Activated B cell treated with CpG ODN at 0.5 μM for 24 hours (primary cell): ENCODE data around the gene TP73. TPM values are rescaled to one million over a fixed set of nuclear protein-coding genes. Genes with fewer than 3 reads are reported as not detected.

Experiments
- ATAC-seq: fragments of 200-7000 bp; cut with Tn5 transposase; one replicate; pipeline ENCODE4 v1.10.0; 2021; ENCODE audit warnings: low read depth, mild to moderate bottlenecking, moderate library complexity
- CTCF ChIA-PET: fragments of 350-600 bp; sonication (Branson Sonifier 250); formaldehyde crosslinking; loops from one replicate; lab custom pipeline; 2021; ENCODE audit warnings: antibody characterized with exemption; lab: Charles Lee
- POLR2A ChIA-PET: fragments of 350-600 bp; sonication (Branson Sonifier 250); formaldehyde crosslinking; loops from one replicate; lab custom pipeline; 2021; ENCODE audit warnings: antibody characterized with exemption; lab: Charles Lee
- DNase-seq: peaks from one replicate; pipeline ENCODE4 v3.0.0; 2022
- H3K27ac Mint-ChIP-seq: one replicate; pipeline ENCODE4 v1.8.0; 2020; ENCODE audit warnings: mixed read lengths
- H3K27me3 Mint-ChIP-seq: one replicate; pipeline ENCODE4 v1.8.0; 2021; ENCODE audit warnings: mixed read lengths
- H3K36me3 Mint-ChIP-seq: one replicate; pipeline ENCODE4 v1.8.0; 2021; ENCODE audit warnings: low read depth, mixed read lengths
- H3K4me1 Mint-ChIP-seq: one replicate; pipeline ENCODE4 v1.8.0; 2021; ENCODE audit warnings: mixed read lengths
- H3K4me3 Mint-ChIP-seq: one replicate; pipeline ENCODE4 v1.8.0; 2020; ENCODE audit warnings: mild to moderate bottlenecking, mixed read lengths
- H3K9me3 Mint-ChIP-seq: one replicate; pipeline ENCODE4 v1.8.0; 2020; ENCODE audit warnings: mixed read lengths
- CTCF ChIP-seq: fragments of 200-600 bp; IDR thresholded peaks from one replicate; pipeline ENCODE4 v1.8.0; 2022; ENCODE audit warnings: antibody characterized with exemption, mild to moderate bottlenecking
- intact Hi-C: fragments of 100-400 bp; cut with micrococcal nuclease; formaldehyde crosslinking; loops from one replicate; pipeline ENCODE4 v1.15.1; 2024
- total RNA-seq: library from RNA; stranded (reverse); gene quantifications from 2 replicates; pipeline ENCODE4 v1.2.3, GENCODE V29; 2022

Gene TP73
- total RNA-seq, 1 donor from 2014 or later, result 2.6 TPM

- DNase-seq (no peak), ATAC-seq (no peak)
- ChIA-PET CTCF (no interaction called here), POLR2A (no interaction called here)
- Mint-ChIP-seq H3K27me3 (peaks cover 3% of the 10 kb centered on the region), H3K36me3 (peaks cover 15% of the 10 kb centered on the region), H3K4me1 (no peaks in the 10 kb centered on the region), H3K27ac (no peak overlapping the region), H3K9me3 (no peaks in the 10 kb centered on the region), H3K4me3 (no peak overlapping the region)
- no peak for TF ChIP-seq CTCF
- intact Hi-C loops, result no loop called here
These were observed 79.5 kb downstream of the TP73 start for GRCh38 chr1:3731583-3732433.

GRCh38 chr1:3732434-3733093, 80.2 kb downstream of the TP73 start:
- no peak overlapping the region for H3K4me3 Mint-ChIP-seq
- ATAC-seq (no peak), DNase-seq (no peak)
- H3K27ac Mint-ChIP-seq, result no peak overlapping the region
- peaks cover 22% of the 10 kb centered on the region for H3K36me3 Mint-ChIP-seq
- ChIA-PET POLR2A (no interaction called here), CTCF (no interaction called here)
- TF ChIP-seq CTCF, result no peak
- intact Hi-C loops, result no loop called here
- H3K9me3 Mint-ChIP-seq, result no peaks in the 10 kb centered on the region
- H3K4me1 Mint-ChIP-seq, result no peaks in the 10 kb centered on the region
- H3K27me3 Mint-ChIP-seq, result peaks cover 3% of the 10 kb centered on the region

GRCh38 chr1:3733094-3733882, 81.0 kb downstream of the TP73 start:
- no peaks in the 10 kb centered on the region for H3K4me1 Mint-ChIP-seq
- no peak overlapping the region for H3K27ac Mint-ChIP-seq
- ChIA-PET CTCF (interaction anchor here (1.7 kb wide), 1 partner anchor 9 kb away, joined by 6 read pairs; no protein-coding TSS in a partner anchor), POLR2A (interaction anchor here (0.6 kb wide), 1 partner anchor 60 kb away, joined by 3 read pairs; no protein-coding TSS in a partner anchor)
- H3K9me3 Mint-ChIP-seq, result no peaks in the 10 kb centered on the region
- H3K27me3 Mint-ChIP-seq, result peaks cover 3% of the 10 kb centered on the region
- peaks cover 23% of the 10 kb centered on the region for H3K36me3 Mint-ChIP-seq
- intact Hi-C loops, result no loop called here
- no peak for DNase-seq
- no peak overlapping the region for H3K4me3 Mint-ChIP-seq
- TF ChIP-seq CTCF, result no peak
- ATAC-seq, result no peak

GRCh38 chr1:3733883-3734589, 81.7 kb downstream of the TP73 start:
- CTCF ChIA-PET, result interaction anchor here (1.7 kb wide), 1 partner anchor 9 kb away, joined by 6 read pairs; no protein-coding TSS in a partner anchor
- Mint-ChIP-seq H3K4me3 (no peak overlapping the region), H3K27me3 (peaks cover 3% of the 10 kb centered on the region), H3K27ac (no peak overlapping the region), H3K36me3 (peaks cover 23% of the 10 kb centered on the region), H3K4me1 (no peaks in the 10 kb centered on the region), H3K9me3 (no peaks in the 10 kb centered on the region)
- ATAC-seq (no peak), DNase-seq (no peak)
- TF ChIP-seq CTCF, result no peak
- POLR2A ChIA-PET, result interaction anchor here (0.6 kb wide), 1 partner anchor 61 kb away, joined by 3 read pairs; no protein-coding TSS in a partner anchor
- intact Hi-C loops, result no loop called here
